H1 (cell line): ENCODE results near the gene TSPAN33. TPM values are rescaled to one million over a fixed set of nuclear protein-coding genes. Genes with fewer than 3 reads are reported as not detected.

Experiments
- CTCF ChIA-PET: fragments of 300-600 bp; sonication (Branson Sonifier 250); formaldehyde crosslinking; loops from one replicate; lab custom pipeline; 2021; ENCODE audit not compliant: partially characterized antibody; lab: Charles Lee
- POLR2A ChIA-PET: fragments of 300-600 bp; sonication (Branson Sonifier 250); formaldehyde crosslinking; loops from one replicate; lab custom pipeline; 2021; ENCODE audit warnings: inconsistent platforms; ENCODE audit not compliant: partially characterized antibody; lab: Charles Lee
- DNase-seq, 2 experiments: peaks; one replicate each; pipeline versions ENCODE4 v3.0.0 to v3.0.0-alpha.2; 2010 to 2022; ENCODE audit warnings: low spot score in 2 of 2, low read depth in 1 of 2, mixed read lengths in 1 of 2
- FAIRE-seq: peaks from 2 replicates; lab custom pipeline; 2011; peaks lifted over from hg19 to GRCh38; lab: Jason Lieb, UNC
- H2AFZ ChIP-seq: 2 replicates; pipeline ENCODE4 v1.8.1; 2012; ENCODE audit warnings: low read length, inconsistent platforms
- H2AK5ac ChIP-seq: 2 replicates; pipeline ENCODE4 v1.6.1; 2013; ENCODE audit warnings: low read depth, low read length
- H2BK120ac ChIP-seq: replicated peaks from 2 replicates; pipeline ENCODE3; 2013; ENCODE audit warnings: low read depth, low read length, inconsistent platforms
- H2BK12ac ChIP-seq: 2 replicates; pipeline ENCODE4 v1.6.1; 2013; ENCODE audit warnings: low read depth, low read length
- H2BK15ac ChIP-seq: 2 replicates; pipeline ENCODE4 v1.6.1; 2013; ENCODE audit warnings: low read length
- H2BK20ac ChIP-seq: 2 replicates; pipeline ENCODE4 v1.6.1; 2013; ENCODE audit warnings: low read length
- H2BK5ac ChIP-seq: 2 replicates; pipeline ENCODE4 v1.6.1; 2013; ENCODE audit warnings: low read depth, low read length
- H3K14ac ChIP-seq: 2 replicates; pipeline ENCODE4 v1.6.1; 2013; ENCODE audit warnings: inconsistent platforms; ENCODE audit not compliant: insufficient read length
- H3K18ac ChIP-seq: 2 replicates; pipeline ENCODE4 v1.6.1; 2013; ENCODE audit warnings: low read length; ENCODE audit errors: extremely low read depth
- H3K23ac ChIP-seq: 2 replicates; pipeline ENCODE4 v1.6.1; 2013; ENCODE audit warnings: inconsistent platforms; ENCODE audit not compliant: insufficient read length
- H3K23me2 ChIP-seq: 2 replicates; pipeline ENCODE4 v1.6.1; 2013; ENCODE audit warnings: low read depth, low read length
- H3K27ac ChIP-seq: 2 replicates; pipeline ENCODE4 v1.6.1; 2011; ENCODE audit warnings: low read depth, low read length, inconsistent platforms
- H3K27me3 ChIP-seq, 4 experiments: replicated peaks in 1 of 4; 1 replicate in 1 of 4; 2 replicates in 3 of 4; pipeline versions ENCODE4 v1.6.1 to v1.8.1; 2011 to 2013; ENCODE audit warnings: low read length in 3 of 4, mild to moderate bottlenecking in 3 of 4, inconsistent platforms in 2 of 4, mixed read lengths in 2 of 4, moderate library complexity in 1 of 4; ENCODE audit not compliant: control insufficient read depth in 3 of 4, insufficient read depth in 3 of 4; ENCODE audit errors: extremely low read depth in 1 of 4
- H3K36me3 ChIP-seq, 4 experiments: 2 replicates each; pipeline versions ENCODE4 v1.6.1 to v1.8.1; 2011 to 2013; ENCODE audit warnings: mild to moderate bottlenecking in 4 of 4, low read length in 3 of 4, moderate library complexity in 2 of 4, control low read depth in 1 of 4, inconsistent platforms in 1 of 4; ENCODE audit not compliant: insufficient read depth in 4 of 4, control insufficient read depth in 2 of 4
- H3K4ac ChIP-seq: replicated peaks from 2 replicates; pipeline ENCODE3; 2013; ENCODE audit warnings: low read length, low read depth, mixed read lengths, inconsistent platforms; ENCODE audit not compliant: insufficient read length
- H3K4me1 ChIP-seq, 4 experiments: replicated peaks in 1 of 4; 1 replicate in 1 of 4; 2 replicates in 3 of 4; pipeline versions ENCODE4 v1.6.1 to v1.8.1; 2011 to 2013; ENCODE audit warnings: low read length in 3 of 4, inconsistent platforms in 2 of 4, mixed read lengths in 1 of 4; ENCODE audit not compliant: insufficient read depth in 4 of 4, control insufficient read depth in 3 of 4
- H3K4me2 ChIP-seq, 2 experiments: 2 replicates each; pipeline versions ENCODE4 v1.6.1 to v1.8.1; 2011 to 2013; ENCODE audit warnings: low read depth in 2 of 2, low read length in 2 of 2, control low read depth in 1 of 2, inconsistent platforms in 1 of 2, mild to moderate bottlenecking in 1 of 2; ENCODE audit not compliant: insufficient read depth in 1 of 2
- H3K4me3 ChIP-seq, 4 experiments: fragments of 200-600, 300-600 bp in 1 of 4; sonication (generic), shearing (Covaris generic), sonication (Bioruptor Twin) in 1 of 4; 2 replicates each; pipeline versions ENCODE4 v1.5.1 to v1.8.1; 2011 to 2016; ENCODE audit warnings: low read length in 4 of 4, low read depth in 3 of 4, control low read depth in 2 of 4, inconsistent platforms in 2 of 4, mild to moderate bottlenecking in 2 of 4, mixed read lengths in 1 of 4, moderate library complexity in 1 of 4; ENCODE audit not compliant: insufficient read depth in 2 of 4; ENCODE audit errors: extremely low read depth in 1 of 4
- H3K56ac ChIP-seq: replicated peaks from 2 replicates; pipeline ENCODE3; 2013; ENCODE audit warnings: low read depth, mild to moderate bottlenecking, mixed read lengths, low read length, inconsistent platforms; ENCODE audit not compliant: insufficient read length
- H3K79me1 ChIP-seq: 2 replicates; pipeline ENCODE4 v1.6.1; 2013; ENCODE audit warnings: low read depth, low read length, control low read depth
- H3K79me2 ChIP-seq, 2 experiments: 2 replicates each; pipeline versions ENCODE4 v1.6.1 to v1.8.1; 2012 to 2013; ENCODE audit warnings: low read length in 2 of 2, mild to moderate bottlenecking in 2 of 2, inconsistent platforms in 1 of 2; ENCODE audit not compliant: insufficient read depth in 2 of 2, control insufficient read depth in 1 of 2
- H3K9ac ChIP-seq, 4 experiments: replicated peaks in 1 of 4; 1 replicate in 1 of 4; 2 replicates in 3 of 4; pipeline versions ENCODE4 v1.6.1 to v1.8.1; 2011 to 2013; ENCODE audit warnings: low read depth in 3 of 4, low read length in 3 of 4, control low read depth in 2 of 4, mild to moderate bottlenecking in 2 of 4, moderate library complexity in 2 of 4, inconsistent platforms in 1 of 4; ENCODE audit errors: extremely low read depth in 1 of 4
- H3K9me3 ChIP-seq, 2 experiments: 2 replicates each; pipeline versions ENCODE4 v1.6.1 to v1.8.1; 2012 to 2013; ENCODE audit warnings: mild to moderate bottlenecking in 2 of 2, moderate library complexity in 2 of 2, control low read depth in 1 of 2, inconsistent platforms in 1 of 2, low read depth in 1 of 2, low read length in 1 of 2, mixed read lengths in 1 of 2; ENCODE audit not compliant: insufficient read depth in 2 of 2
- H4K20me1 ChIP-seq, 2 experiments: replicated peaks in 1 of 2; 2 replicates each; pipeline versions ENCODE3 to v1.8.1; 2011 to 2013; ENCODE audit warnings: inconsistent platforms in 2 of 2, low read length in 2 of 2, mild to moderate bottlenecking in 1 of 2; ENCODE audit not compliant: insufficient read depth in 2 of 2, control insufficient read depth in 1 of 2
- H4K5ac ChIP-seq: 2 replicates; pipeline ENCODE4 v1.6.1; 2013; ENCODE audit warnings: low read length, low read depth, mixed read lengths, inconsistent platforms; ENCODE audit not compliant: insufficient read length
- H4K8ac ChIP-seq: 2 replicates; pipeline ENCODE4 v1.8.0; 2013; ENCODE audit warnings: mild to moderate bottlenecking, moderate library complexity, low read length, inconsistent platforms; ENCODE audit not compliant: insufficient read depth; ENCODE audit errors: extremely low read depth
- H4K91ac ChIP-seq: replicated peaks from 2 replicates; pipeline ENCODE3; 2013; ENCODE audit warnings: low read length, mixed read lengths, inconsistent platforms; ENCODE audit not compliant: insufficient read length
- CBX5 ChIP-seq: fragments of 300-800, 300-1000 bp; sonication (generic); IDR thresholded peaks from 2 replicates; pipeline ENCODE4 v1.7.1; 2016; ENCODE audit warnings: antibody characterized with exemption, low read length, low read depth
- E2F6 ChIP-seq: IDR thresholded peaks from 2 replicates; pipeline ENCODE4 v1.6.1; 2012; ENCODE audit warnings: inconsistent platforms
- GABPA ChIP-seq: IDR thresholded peaks from 2 replicates; pipeline ENCODE4 v1.6.1; 2011; ENCODE audit warnings: mild to moderate bottlenecking, low read length, moderate library complexity, borderline replicate concordance; ENCODE audit not compliant: insufficient read depth
- HDAC2 ChIP-seq, 2 experiments: fragments of 300-600 bp in 1 of 2; sonication (generic) in 1 of 2; IDR thresholded peaks; 2 replicates each; pipeline ENCODE4 v1.6.1; 2011 to 2012; ENCODE audit warnings: low read depth in 2 of 2, low read length in 2 of 2, mild to moderate bottlenecking in 2 of 2, moderate library complexity in 2 of 2, borderline replicate concordance in 1 of 2, inconsistent platforms in 1 of 2
- JUN ChIP-seq: IDR thresholded peaks from 2 replicates; pipeline ENCODE4 v1.6.1; 2011; ENCODE audit warnings: low read depth, mild to moderate bottlenecking, improper control_type of control experiment, low read length
- MAFK ChIP-seq: IDR thresholded peaks from 2 replicates; pipeline ENCODE4 v1.6.1; 2012; ENCODE audit warnings: low read depth, mild to moderate bottlenecking, improper control_type of control experiment, low read length
- POU5F1 ChIP-seq: IDR thresholded peaks from 2 replicates; pipeline ENCODE4 v1.6.1; 2011; ENCODE audit warnings: low read depth, mild to moderate bottlenecking, low read length, moderate library complexity
- RBBP5 ChIP-seq: IDR thresholded peaks from 2 replicates; pipeline ENCODE4 v1.7.1; 2012; ENCODE audit warnings: low read depth, mild to moderate bottlenecking, inconsistent platforms, low read length, moderate library complexity, borderline replicate concordance
- SP4 ChIP-seq: IDR thresholded peaks from 2 replicates; pipeline ENCODE4 v1.6.1; 2012; ENCODE audit warnings: low read length, inconsistent platforms
- SUZ12 ChIP-seq: fragments of 200-600 bp; sonication (generic); IDR thresholded peaks from 2 replicates; pipeline ENCODE4 v1.6.1; 2012; ENCODE audit warnings: mild to moderate bottlenecking, inconsistent platforms, low read length, moderate library complexity, mixed read lengths
- TAF7 ChIP-seq: optimal IDR thresholded peaks from 2 replicates; pipeline ENCODE3; 2011; ENCODE audit warnings: low read depth, mild to moderate bottlenecking, inconsistent platforms, low read length, moderate library complexity, borderline replicate concordance
- TEAD4 ChIP-seq: IDR thresholded peaks from 2 replicates; pipeline ENCODE4 v1.6.1; 2012; ENCODE audit warnings: low read depth, low read length, inconsistent platforms, mixed read lengths
- YY1 ChIP-seq: IDR thresholded peaks from 2 replicates; pipeline ENCODE4 v1.6.1; 2011; ENCODE audit warnings: low read depth, mild to moderate bottlenecking, low read length
- ZNF274 ChIP-seq: IDR thresholded peaks from 2 replicates; pipeline ENCODE4 v1.7.0; 2012; ENCODE audit warnings: low read length, borderline replicate concordance; ENCODE audit errors: extremely low read depth
- WGBS, 2 experiments: shearing (Covaris generic) in 1 of 2; methylation state at CpG; one replicate each; pipeline versions ENCODE4 v1.1.6 to v1.1.7; 2013 to 2015; ENCODE audit warnings: low lambda C conversion rate in 2 of 2, mixed read lengths in 2 of 2, inconsistent platforms in 1 of 2, low coverage in 1 of 2, missing lambda C conversion rate in 1 of 2; ENCODE audit not compliant: insufficient replicate concordance in 2 of 2, insufficient coverage in 1 of 2, insufficient read length in 1 of 2; ENCODE audit errors: extremely low coverage in 1 of 2, missing lambda C conversion rate in 1 of 2; 5-methylcytosine and 5-hydroxymethylcytosine counted together
- polyA plus RNA-seq, 7 experiments: library from polyadenylated mRNA; depleted of rRNA in 3 of 7; stranded (reverse) in 5 of 7; unstranded in 2 of 7; fragments of >200 nt in 5 of 7; fragments of 200-250 nt in 2 of 7; gene quantifications; 1 replicate in 5 of 7; 2 replicates in 1 of 7; 4 replicates in 1 of 7; pipeline versions ENCODE4 v1.2.1 to v1.2.3, GENCODE V29; 2011 to 2013; ENCODE audit warnings: missing spikeins in 2 of 7, mixed read lengths in 2 of 7
- total RNA-seq: library from RNA; stranded (reverse); fragmentation: NEBNext Ultra II Directional; extraction: Animal tissue kit (Norgen Biotek cat#: 25700); gene quantifications from 2 replicates; pipeline ENCODE4 v1.2.1, GENCODE V29; 2021

Gene TSPAN33
- total and polyA plus RNA-seq, 2 of the 8 experiments (the other 6 are each of a cell fraction or from before 2014, with no cell fraction given): 42.8 to 47.1 TPM

- H3K14ac ChIP-seq: no peak overlapping the region
- no peak overlapping the region for H2BK5ac ChIP-seq
- H3K23me2 ChIP-seq: no peaks in the 10 kb centered on the region
- FAIRE-seq: no peak
- no peak overlapping the region for H4K5ac ChIP-seq
- no peaks in the 10 kb centered on the region for H3K27me3 ChIP-seq
- H4K8ac ChIP-seq: no peak overlapping the region
- H2AFZ ChIP-seq: no peak overlapping the region
- no peak overlapping the region for H3K18ac ChIP-seq
- H3K23ac ChIP-seq: no peak overlapping the region
- WGBS, 2 experiments: 93% methylated on average over 4 of the region's 4 CpGs; no CpG with 5 or more reads in 1 of the 2 experiments
- no peak overlapping the region for H2BK20ac ChIP-seq
- POLR2A ChIA-PET: no interaction called here
- H3K79me1 ChIP-seq: peaks cover 9% of the 10 kb centered on the region; the same call in 1 of the 2 replicates
- H4K20me1 ChIP-seq: peaks cover 2% of the 10 kb centered on the region in 2 experiments
- CTCF ChIA-PET: interaction anchor here (1.2 to 1.9 kb wide), 3 partner anchors 9 to 32 kb away, joined by 4 to 6 read pairs (median 5); no protein-coding TSS in a partner anchor
- peaks cover 0 to 4% (median 2%) of the 10 kb centered on the region in 4 experiments; a peak in 3 of 8 replicates for H3K36me3 ChIP-seq
- no peak overlapping the region for H2BK120ac ChIP-seq
- H3K4ac ChIP-seq: no peak overlapping the region
- H3K9ac ChIP-seq: no peak overlapping the region
- H3K79me2 ChIP-seq: peaks cover 0 to 64% of the 10 kb centered on the region in 2 experiments; a peak in 3 of 4 replicates
- H4K91ac ChIP-seq: no peak overlapping the region
- H3K4me2 ChIP-seq: no peak overlapping the region
- no peak overlapping the region for H2BK15ac ChIP-seq
- H3K27ac ChIP-seq: no peak overlapping the region
- no peak overlapping the region for H2BK12ac ChIP-seq
- H3K9me3 ChIP-seq: no peaks in the 10 kb centered on the region
- no peak overlapping the region for H3K4me3 ChIP-seq
- H2AK5ac ChIP-seq: no peak overlapping the region
- no peaks in the 10 kb centered on the region for H3K4me1 ChIP-seq
- no peak overlapping the region for H3K56ac ChIP-seq
- TF ChIP-seq JUN (no peak), SUZ12 (no peak), ZNF274 (no peak), CBX5 (no peak), POU5F1 (no peak), SP4 (no peak), E2F6 (no peak), GABPA (no peak), HDAC2 (IDR thresholded peaks at IDR 0.05; ENCODE audit: borderline replicate concordance in 1 of 2, low read depth in 2 of 2, low read length in 2 of 2) (no peak), RBBP5 (no peak), TAF7 (no peak), TEAD4 (no peak), YY1 (no peak), MAFK (no peak)
- no peak for DNase-seq
Observed at GRCh38 chr7:129199406-129199805, 54.9 kb downstream of the TSPAN33 start.
